Measurements from ENCODE around the gene ZSCAN12.

- TF ChIP-seq EZH2 (IDR thresholded peaks at IDR 0.05; ENCODE audit: low read depth, unreplicated experiment) (no peak), POLR2AphosphoS5 (IDR thresholded peaks at IDR 0.05; ENCODE audit: low read depth) (no peak), EZH2phosphoT487 (IDR thresholded peaks at IDR 0.05; ENCODE audit: unreplicated experiment) (no peak), STAT1 (IDR thresholded peaks at IDR 0.05; ENCODE audit: unreplicated experiment) (no peak), CREB1 (CRISPR knock-in tag; IDR thresholded peaks at IDR 0.05; ENCODE audit: low read depth) (no peak), NANOG (IDR thresholded peaks at IDR 0.05; ENCODE audit: borderline replicate concordance) (no peak), REST (IDR thresholded peaks at IDR 0.05; ENCODE audit: unreplicated experiment) (no peak)
- TF ChIP-seq, protein P1, sequence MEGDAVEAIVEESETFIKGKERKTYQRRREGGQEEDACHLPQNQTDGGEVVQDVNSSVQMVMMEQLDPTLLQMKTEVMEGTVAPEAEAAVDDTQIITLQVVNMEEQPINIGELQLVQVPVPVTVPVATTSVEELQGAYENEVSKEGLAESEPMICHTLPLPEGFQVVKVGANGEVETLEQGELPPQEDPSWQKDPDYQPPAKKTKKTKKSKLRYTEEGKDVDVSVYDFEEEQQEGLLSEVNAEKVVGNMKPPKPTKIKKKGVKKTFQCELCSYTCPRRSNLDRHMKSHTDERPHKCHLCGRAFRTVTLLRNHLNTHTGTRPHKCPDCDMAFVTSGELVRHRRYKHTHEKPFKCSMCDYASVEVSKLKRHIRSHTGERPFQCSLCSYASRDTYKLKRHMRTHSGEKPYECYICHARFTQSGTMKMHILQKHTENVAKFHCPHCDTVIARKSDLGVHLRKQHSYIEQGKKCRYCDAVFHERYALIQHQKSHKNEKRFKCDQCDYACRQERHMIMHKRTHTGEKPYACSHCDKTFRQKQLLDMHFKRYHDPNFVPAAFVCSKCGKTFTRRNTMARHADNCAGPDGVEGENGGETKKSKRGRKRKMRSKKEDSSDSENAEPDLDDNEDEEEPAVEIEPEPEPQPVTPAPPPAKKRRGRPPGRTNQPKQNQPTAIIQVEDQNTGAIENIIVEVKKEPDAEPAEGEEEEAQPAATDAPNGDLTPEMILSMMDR (conservative IDR thresholded peaks at IDR 0.05; ENCODE audit: low read depth in 2 of 2), result no peak
Observed at GRCh38 chr6:28340310-28341095, 59.0 kb downstream of the ZSCAN12 start.

All from GM23338 (cell line).